Measurements from ENCODE around the gene MECR.

The MECR gene

DNA sequence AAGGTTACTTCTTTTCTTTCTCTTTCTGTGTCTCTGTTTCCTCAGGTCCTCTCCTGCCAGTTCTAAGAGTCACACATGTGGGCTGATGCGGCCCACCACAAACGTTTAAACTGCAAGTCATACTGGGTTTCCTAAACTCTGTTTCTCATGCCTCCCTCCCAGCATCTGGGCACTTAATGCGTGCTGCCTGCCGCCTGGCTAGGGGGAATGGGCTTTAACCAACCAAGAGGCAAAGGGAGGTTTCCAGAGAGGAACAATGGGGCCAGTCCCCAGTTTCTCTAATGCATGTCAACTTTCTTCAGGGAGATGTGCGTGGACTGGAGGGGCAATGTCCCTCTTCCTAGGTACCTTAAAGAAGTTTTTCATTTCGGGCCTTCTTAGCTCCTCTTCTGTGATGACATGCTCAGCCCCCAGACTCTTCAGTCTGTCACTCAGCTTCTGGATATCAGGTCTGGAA lies 29.1 kb downstream of the MECR start:
- Histone ChIP-seq H3K4me1 (ENCODE audit: control insufficient read depth in 1 of 2, insufficient read depth in 2 of 2, low read length in 2 of 2) (peaks cover 18% of the 10 kb centered on the region in 2 experiments), H4K91ac (ENCODE audit: low read depth, low read length) (peak overlapping the region; percentile 86), H2AFZ (ENCODE audit: insufficient read depth, low read length, poor library complexity) (no peak overlapping the region), H3K4ac (ENCODE audit: low read depth, low read length) (peak overlapping the region; percentile 52), H2BK120ac (ENCODE audit: insufficient read depth, low read length, poor library complexity) (peak overlapping the region; percentile 82), H3K23ac (ENCODE audit: low read length) (no peak overlapping the region), H3K36me3 (ENCODE audit: control insufficient read depth in 1 of 2, insufficient read depth in 2 of 2, low read length in 2 of 2) (peaks cover 10 to 20% of the 10 kb centered on the region in 2 experiments), H3K18ac (ENCODE audit: low read length) (peak overlapping the region; percentile 15), H3K79me1 (ENCODE audit: low read length) (peaks cover 10% of the 10 kb centered on the region), H2BK12ac (ENCODE audit: low read length) (peak overlapping the region; percentile 90), H3K4me2 (ENCODE audit: low read length) (no peak overlapping the region), H4K8ac (ENCODE audit: low read depth, low read length) (peak overlapping the region; percentile 49), H3K27ac (ENCODE audit: low read depth, low read length) (peak overlapping the region; percentile 83), H3K27me3 (ENCODE audit: insufficient read depth, low read length) (no peaks in the 10 kb centered on the region), H3K4me3 (ENCODE audit: low read depth, low read length) (no peak overlapping the region), H3K9me3 (ENCODE audit: insufficient read depth, low read depth, low read length) (no peaks in the 10 kb centered on the region), H3K79me2 (ENCODE audit: control insufficient read depth, insufficient read depth, low read length, poor library complexity) (peaks cover 3% of the 10 kb centered on the region), H3K14ac (ENCODE audit: low read length) (peak overlapping the region; percentile 75), H2AK5ac (ENCODE audit: low read length) (peak overlapping the region; percentile 64), H2BK5ac (ENCODE audit: low read depth, low read length, poor library complexity) (peak overlapping the region; percentile 62), H3K9ac (ENCODE audit: low read length) (no peak overlapping the region), H4K12ac (ENCODE audit: low read depth, low read length) (no peak overlapping the region)
- DNase-seq, result no peak
- no CpG with 5 or more reads among the region's 6 CpGs for WGBS (ENCODE audit: extremely low coverage, insufficient coverage, insufficient read length)

DNA sequence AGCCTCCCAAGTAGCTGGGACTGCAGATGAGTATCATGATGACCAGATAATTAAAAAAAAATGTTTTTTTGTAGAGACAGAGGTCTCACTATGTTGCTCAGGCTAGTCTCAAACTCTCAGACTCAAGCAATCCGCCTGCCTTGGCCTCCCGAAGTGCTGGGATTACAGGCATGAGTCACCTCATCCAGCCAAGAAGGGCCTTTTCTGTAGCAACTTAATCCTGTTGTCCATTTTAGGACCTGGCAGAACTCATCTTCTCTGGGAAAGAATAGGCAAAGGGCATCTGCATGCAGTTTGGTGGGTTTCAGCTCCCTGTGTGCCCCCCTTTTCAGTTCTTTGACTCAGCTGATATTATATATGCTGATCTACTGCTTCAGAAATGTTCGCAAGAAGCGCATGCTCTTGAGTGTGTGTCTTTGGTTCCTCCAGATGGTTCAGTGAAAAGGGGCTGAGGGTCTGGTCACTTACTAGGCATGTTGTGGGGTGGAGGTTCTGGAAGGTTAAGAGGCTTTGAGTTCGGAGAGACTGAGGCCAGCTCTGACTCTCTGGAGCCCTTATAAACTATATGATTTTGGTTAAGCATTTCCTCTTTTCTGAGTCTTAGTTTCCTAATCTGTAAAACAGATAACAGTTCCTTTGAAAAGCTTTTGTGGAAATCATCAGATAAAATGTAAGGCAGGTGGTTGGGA lies 29.7 kb downstream of the MECR start:
- no peak overlapping the region for H3K4me2 ChIP-seq (ENCODE audit: low read length)
- peaks cover 10% of the 10 kb centered on the region for H3K79me1 ChIP-seq (ENCODE audit: low read length)
- no peak overlapping the region for H3K14ac ChIP-seq (ENCODE audit: low read length)
- H2AFZ ChIP-seq (ENCODE audit: insufficient read depth, low read length, poor library complexity), result no peak overlapping the region
- WGBS (ENCODE audit: extremely low coverage, insufficient coverage, insufficient read length), result no CpG with 5 or more reads among the region's 5 CpGs
- no peak overlapping the region for H3K27ac ChIP-seq (ENCODE audit: low read depth, low read length)
- H4K8ac ChIP-seq (ENCODE audit: low read depth, low read length), result no peak overlapping the region
- H3K79me2 ChIP-seq (ENCODE audit: control insufficient read depth, insufficient read depth, low read length, poor library complexity), result peaks cover 3% of the 10 kb centered on the region
- no peak overlapping the region for H3K18ac ChIP-seq (ENCODE audit: low read length)
- peak overlapping the region; percentile 86 for H4K91ac ChIP-seq (ENCODE audit: low read depth, low read length)
- no peak overlapping the region for H3K9ac ChIP-seq (ENCODE audit: low read length)
- H3K27me3 ChIP-seq (ENCODE audit: insufficient read depth, low read length), result no peaks in the 10 kb centered on the region
- H2BK120ac ChIP-seq (ENCODE audit: insufficient read depth, low read length, poor library complexity), result no peak overlapping the region
- H3K23ac ChIP-seq (ENCODE audit: low read length), result no peak overlapping the region
- H3K4me1 ChIP-seq (ENCODE audit: control insufficient read depth in 1 of 2, insufficient read depth in 2 of 2, low read length in 2 of 2), result peaks cover 18 to 20% of the 10 kb centered on the region in 2 experiments
- H3K9me3 ChIP-seq (ENCODE audit: insufficient read depth, low read depth, low read length), result no peaks in the 10 kb centered on the region
- H2BK12ac ChIP-seq (ENCODE audit: low read length), result no peak overlapping the region
- no peak overlapping the region for H4K12ac ChIP-seq (ENCODE audit: low read depth, low read length)
- DNase-seq, result no peak
- no peak overlapping the region for H2BK5ac ChIP-seq (ENCODE audit: low read depth, low read length, poor library complexity)
- no peak overlapping the region for H3K4ac ChIP-seq (ENCODE audit: low read depth, low read length)
- H3K4me3 ChIP-seq (ENCODE audit: low read depth, low read length), result no peak overlapping the region
- H3K36me3 ChIP-seq (ENCODE audit: control insufficient read depth in 1 of 2, insufficient read depth in 2 of 2, low read length in 2 of 2), result peaks cover 9 to 19% of the 10 kb centered on the region in 2 experiments
- H2AK5ac ChIP-seq (ENCODE audit: low read length), result no peak overlapping the region

DNA sequence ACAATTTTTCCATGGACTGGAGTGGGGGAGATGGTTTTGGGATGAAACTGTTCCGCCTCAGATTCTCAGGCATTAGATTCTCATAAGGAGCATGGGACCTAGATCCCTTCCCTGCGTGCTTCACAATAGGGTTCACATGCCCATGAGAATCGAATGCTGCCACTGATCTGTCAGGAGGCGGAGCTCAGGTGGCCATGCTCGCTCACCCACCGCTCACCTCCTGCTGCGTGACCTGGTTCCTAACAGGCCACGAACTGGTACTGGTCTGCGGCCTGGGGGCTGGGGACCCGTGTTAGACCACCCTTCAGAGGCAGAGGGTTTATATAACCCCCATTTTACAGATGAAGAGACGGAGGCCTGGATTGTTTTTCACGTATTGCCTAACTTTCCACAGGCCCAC lies 32.7 kb downstream of the MECR start:
- H3K9ac ChIP-seq (ENCODE audit: low read length), result no peak overlapping the region
- no peak overlapping the region for H4K91ac ChIP-seq (ENCODE audit: low read depth, low read length)
- no peaks in the 10 kb centered on the region for H3K27me3 ChIP-seq (ENCODE audit: insufficient read depth, low read length)
- no peak overlapping the region for H3K4ac ChIP-seq (ENCODE audit: low read depth, low read length)
- H3K4me1 ChIP-seq (ENCODE audit: control insufficient read depth in 1 of 2, insufficient read depth in 2 of 2, low read length in 2 of 2), result peaks cover 18 to 20% of the 10 kb centered on the region in 2 experiments
- H3K4me3 ChIP-seq (ENCODE audit: low read depth, low read length), result no peak overlapping the region
- H3K9me3 ChIP-seq (ENCODE audit: insufficient read depth, low read depth, low read length), result no peaks in the 10 kb centered on the region
- no peak overlapping the region for H2BK120ac ChIP-seq (ENCODE audit: insufficient read depth, low read length, poor library complexity)
- no peak overlapping the region for H4K8ac ChIP-seq (ENCODE audit: low read depth, low read length)
- H3K4me2 ChIP-seq (ENCODE audit: low read length), result no peak overlapping the region
- no peak overlapping the region for H4K12ac ChIP-seq (ENCODE audit: low read depth, low read length)
- peak overlapping the region; percentile 3 for H2BK12ac ChIP-seq (ENCODE audit: low read length)
- no CpG with 5 or more reads among the region's 12 CpGs for WGBS (ENCODE audit: extremely low coverage, insufficient coverage, insufficient read length)
- H2BK5ac ChIP-seq (ENCODE audit: low read depth, low read length, poor library complexity), result no peak overlapping the region
- H3K14ac ChIP-seq (ENCODE audit: low read length), result no peak overlapping the region
- peaks cover 23 to 40% of the 10 kb centered on the region in 2 experiments for H3K36me3 ChIP-seq (ENCODE audit: control insufficient read depth in 1 of 2, insufficient read depth in 2 of 2, low read length in 2 of 2)
- no peak overlapping the region for H2AFZ ChIP-seq (ENCODE audit: insufficient read depth, low read length, poor library complexity)
- no peak overlapping the region for H3K23ac ChIP-seq (ENCODE audit: low read length)
- peaks cover 11% of the 10 kb centered on the region for H3K79me1 ChIP-seq (ENCODE audit: low read length)
- peaks cover 3% of the 10 kb centered on the region for H3K79me2 ChIP-seq (ENCODE audit: control insufficient read depth, insufficient read depth, low read length, poor library complexity)
- no peak overlapping the region for H3K18ac ChIP-seq (ENCODE audit: low read length)
- no peak overlapping the region for H3K27ac ChIP-seq (ENCODE audit: low read depth, low read length)
- no peak overlapping the region for H2AK5ac ChIP-seq (ENCODE audit: low read length)
- no peak for DNase-seq

DNA sequence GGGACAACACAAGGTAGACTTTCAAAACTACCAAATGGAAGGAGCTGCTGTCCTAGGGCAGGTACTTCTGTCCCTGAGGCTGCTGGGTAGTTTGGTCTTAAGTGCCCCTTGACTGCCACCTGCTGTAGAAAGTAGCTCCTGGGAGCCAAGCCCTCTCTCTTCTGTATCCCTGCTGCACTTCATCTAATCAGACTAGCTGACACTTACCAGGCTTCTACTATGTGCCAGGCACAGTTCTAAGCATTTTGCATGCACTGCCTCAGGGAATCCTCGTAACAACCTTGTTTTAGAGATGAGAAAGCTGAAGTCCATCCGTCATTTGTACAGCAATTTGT lies 33.2 kb downstream of the MECR start:
- H2BK5ac ChIP-seq (ENCODE audit: low read depth, low read length, poor library complexity), result no peak overlapping the region
- H3K4me3 ChIP-seq (ENCODE audit: low read depth, low read length), result no peak overlapping the region
- no peak overlapping the region for H3K18ac ChIP-seq (ENCODE audit: low read length)
- peaks cover 23 to 41% of the 10 kb centered on the region in 2 experiments for H3K36me3 ChIP-seq (ENCODE audit: control insufficient read depth in 1 of 2, insufficient read depth in 2 of 2, low read length in 2 of 2)
- no peak overlapping the region for H3K14ac ChIP-seq (ENCODE audit: low read length)
- H3K27me3 ChIP-seq (ENCODE audit: insufficient read depth, low read length), result no peaks in the 10 kb centered on the region
- H4K91ac ChIP-seq (ENCODE audit: low read depth, low read length), result no peak overlapping the region
- DNase-seq, result no peak
- H3K9me3 ChIP-seq (ENCODE audit: insufficient read depth, low read depth, low read length), result no peaks in the 10 kb centered on the region
- no CpG with 5 or more reads among the region's 2 CpGs for WGBS (ENCODE audit: extremely low coverage, insufficient coverage, insufficient read length)
- no peak overlapping the region for H3K9ac ChIP-seq (ENCODE audit: low read length)
- peaks cover 11% of the 10 kb centered on the region for H3K79me1 ChIP-seq (ENCODE audit: low read length)
- no peak overlapping the region for H3K23ac ChIP-seq (ENCODE audit: low read length)
- H4K8ac ChIP-seq (ENCODE audit: low read depth, low read length), result no peak overlapping the region
- no peak overlapping the region for H4K12ac ChIP-seq (ENCODE audit: low read depth, low read length)
- H2BK12ac ChIP-seq (ENCODE audit: low read length), result no peak overlapping the region
- H3K27ac ChIP-seq (ENCODE audit: low read depth, low read length), result no peak overlapping the region
- no peak overlapping the region for H3K4ac ChIP-seq (ENCODE audit: low read depth, low read length)
- no peak overlapping the region for H3K4me2 ChIP-seq (ENCODE audit: low read length)
- H3K79me2 ChIP-seq (ENCODE audit: control insufficient read depth, insufficient read depth, low read length, poor library complexity), result peaks cover 3% of the 10 kb centered on the region
- no peak overlapping the region for H2AK5ac ChIP-seq (ENCODE audit: low read length)
- no peak overlapping the region for H2BK120ac ChIP-seq (ENCODE audit: insufficient read depth, low read length, poor library complexity)
- H3K4me1 ChIP-seq (ENCODE audit: control insufficient read depth in 1 of 2, insufficient read depth in 2 of 2, low read length in 2 of 2), result peaks cover 18 to 20% of the 10 kb centered on the region in 2 experiments
- no peak overlapping the region for H2AFZ ChIP-seq (ENCODE audit: insufficient read depth, low read length, poor library complexity)

All from trophoblast cell (in vitro differentiated cells and primary cell).